BE2C (cell line): ENCODE data around the gene MPDZ.

Experiments used
- DNase-seq: peaks from one replicate; pipeline ENCODE4 v3.0.0-alpha.2; 2020
- H3K27me3 ChIP-seq: fragments of 250-450 bp; sonication (Bioruptor Pico); 2 replicates; pipeline ENCODE4 v1.5.1; 2020; ENCODE audit warnings: mild to moderate bottlenecking
- H3K36me3 ChIP-seq: fragments of 250-450 bp; sonication (Bioruptor Pico); 2 replicates; pipeline ENCODE4 v1.5.1; 2020; ENCODE audit warnings: mild to moderate bottlenecking
- H3K4me1 ChIP-seq: fragments of 250-450 bp; sonication (Bioruptor Pico); 2 replicates; pipeline ENCODE4 v1.5.1; 2020
- H3K4me3 ChIP-seq: 2 replicates; pipeline ENCODE4 v1.5.1; 2011; ENCODE audit warnings: low read depth, low read length
- H3K9me3 ChIP-seq: fragments of 250-450 bp; sonication (Bioruptor Pico); 2 replicates; pipeline ENCODE4 v1.5.1; 2020
- TF ChIP-seq, protein P1 (sequence below): IDR thresholded peaks from 2 replicates; pipeline ENCODE4 v1.5.1; 2012; ENCODE audit warnings: mild to moderate bottlenecking, low read depth, low read length

Gene MPDZ

DNA sequence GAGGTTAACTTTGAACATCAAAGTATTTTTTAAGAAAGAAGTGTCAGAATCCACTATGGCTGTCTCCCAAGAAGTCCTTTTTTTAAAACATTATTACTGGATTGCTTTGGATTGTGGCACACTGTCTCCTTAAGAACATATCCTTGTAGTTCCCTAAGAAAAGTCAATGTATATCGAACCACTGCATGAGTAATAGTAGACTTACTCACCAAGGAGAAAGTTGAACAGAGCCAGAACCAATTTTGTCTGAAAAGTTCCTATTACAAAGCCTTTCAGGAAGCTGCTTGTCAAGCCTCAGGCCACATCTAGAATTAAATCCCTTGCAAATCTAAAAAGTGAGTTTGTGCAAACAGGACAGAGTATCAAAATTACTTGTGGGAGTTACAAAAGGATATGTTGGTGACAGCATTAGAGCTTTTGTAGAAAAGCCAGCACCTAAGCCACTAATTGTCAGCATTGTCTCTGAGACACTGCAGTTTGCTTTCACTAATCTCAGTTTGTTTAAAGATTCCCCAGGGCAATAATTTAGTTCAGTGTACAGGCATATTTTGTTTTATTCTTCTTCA, 195.4 kb downstream of the MPDZ start:
- no peak for DNase-seq
- H3K9me3 ChIP-seq: no peaks in the 10 kb centered on the region
- no peaks in the 10 kb centered on the region for H3K36me3 ChIP-seq
- H3K4me1 ChIP-seq: no peaks in the 10 kb centered on the region
- TF ChIP-seq, protein P1, sequence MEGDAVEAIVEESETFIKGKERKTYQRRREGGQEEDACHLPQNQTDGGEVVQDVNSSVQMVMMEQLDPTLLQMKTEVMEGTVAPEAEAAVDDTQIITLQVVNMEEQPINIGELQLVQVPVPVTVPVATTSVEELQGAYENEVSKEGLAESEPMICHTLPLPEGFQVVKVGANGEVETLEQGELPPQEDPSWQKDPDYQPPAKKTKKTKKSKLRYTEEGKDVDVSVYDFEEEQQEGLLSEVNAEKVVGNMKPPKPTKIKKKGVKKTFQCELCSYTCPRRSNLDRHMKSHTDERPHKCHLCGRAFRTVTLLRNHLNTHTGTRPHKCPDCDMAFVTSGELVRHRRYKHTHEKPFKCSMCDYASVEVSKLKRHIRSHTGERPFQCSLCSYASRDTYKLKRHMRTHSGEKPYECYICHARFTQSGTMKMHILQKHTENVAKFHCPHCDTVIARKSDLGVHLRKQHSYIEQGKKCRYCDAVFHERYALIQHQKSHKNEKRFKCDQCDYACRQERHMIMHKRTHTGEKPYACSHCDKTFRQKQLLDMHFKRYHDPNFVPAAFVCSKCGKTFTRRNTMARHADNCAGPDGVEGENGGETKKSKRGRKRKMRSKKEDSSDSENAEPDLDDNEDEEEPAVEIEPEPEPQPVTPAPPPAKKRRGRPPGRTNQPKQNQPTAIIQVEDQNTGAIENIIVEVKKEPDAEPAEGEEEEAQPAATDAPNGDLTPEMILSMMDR: no peak
- no peak overlapping the region for H3K4me3 ChIP-seq
- H3K27me3 ChIP-seq: no peaks in the 10 kb centered on the region

DNA sequence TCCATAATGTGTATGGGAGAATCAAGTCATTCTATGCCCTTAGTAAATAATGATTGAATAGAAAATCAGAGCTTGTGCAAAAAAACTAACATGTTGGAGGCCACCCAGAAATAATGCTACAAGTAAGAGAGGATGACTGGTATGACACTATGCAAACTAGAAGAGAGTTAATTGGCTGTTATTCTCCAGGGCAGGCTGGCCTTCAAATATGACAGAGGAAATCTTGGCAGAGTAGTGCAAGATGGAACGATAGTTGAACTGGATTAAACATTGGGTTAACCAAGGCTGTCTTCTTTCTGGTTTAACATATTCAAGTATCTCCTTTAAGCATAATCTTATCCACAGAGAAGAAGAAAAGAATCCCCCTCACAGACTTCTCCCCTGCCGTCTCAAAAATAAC, 196.1 kb downstream of the MPDZ start:
- Histone ChIP-seq H3K9me3 (no peaks in the 10 kb centered on the region), H3K27me3 (no peaks in the 10 kb centered on the region), H3K36me3 (no peaks in the 10 kb centered on the region), H3K4me1 (no peaks in the 10 kb centered on the region), H3K4me3 (no peak overlapping the region)
- TF ChIP-seq, protein P1: no peak
- DNase-seq: no peak

DNA sequence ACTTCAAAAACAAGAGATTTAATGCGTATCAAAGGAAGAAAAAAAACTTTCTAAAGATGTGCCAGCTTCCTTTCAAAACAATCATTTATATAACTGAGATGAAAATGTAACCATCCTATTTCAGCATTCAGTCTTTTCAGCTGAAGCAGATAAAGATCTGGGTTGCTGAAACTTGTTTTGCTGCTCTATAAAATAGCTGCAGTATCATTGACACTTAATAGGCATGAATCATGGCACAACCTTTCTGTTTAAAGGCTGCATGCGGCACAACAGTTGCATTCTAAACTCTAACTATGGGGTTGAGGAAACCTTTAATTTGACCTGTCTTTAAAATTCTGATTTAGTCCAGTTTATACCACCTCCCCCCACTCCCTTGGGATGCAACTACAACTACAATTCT, 196.7 kb downstream of the MPDZ start:
- Histone ChIP-seq H3K4me3 (no peak overlapping the region), H3K9me3 (no peaks in the 10 kb centered on the region), H3K36me3 (no peaks in the 10 kb centered on the region), H3K4me1 (no peaks in the 10 kb centered on the region), H3K27me3 (no peaks in the 10 kb centered on the region)
- DNase-seq: no peak
- TF ChIP-seq, protein P1: no peak

DNA sequence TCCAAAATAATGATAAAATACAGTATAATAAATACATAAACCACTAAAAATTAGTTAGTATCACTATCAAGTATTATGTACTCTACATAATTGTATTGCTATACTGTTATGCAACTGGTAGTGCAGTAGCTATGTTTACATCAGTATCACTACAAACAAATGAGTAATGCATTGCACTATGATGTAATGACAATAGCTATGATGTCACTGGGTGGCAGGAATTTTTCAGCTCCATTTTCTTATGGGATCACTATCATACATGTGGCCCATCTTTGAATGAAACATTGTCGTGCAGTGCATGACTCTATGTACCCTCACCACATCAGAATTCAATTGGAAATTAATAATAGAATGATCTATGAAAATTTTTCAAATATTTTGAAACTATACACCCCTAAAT, 201.3 kb downstream of the MPDZ start:
- H3K36me3 ChIP-seq: no peaks in the 10 kb centered on the region
- no peaks in the 10 kb centered on the region for H3K4me1 ChIP-seq
- H3K27me3 ChIP-seq: no peaks in the 10 kb centered on the region
- no peak overlapping the region for H3K4me3 ChIP-seq
- H3K9me3 ChIP-seq: no peaks in the 10 kb centered on the region
- no peak for DNase-seq
- TF ChIP-seq, protein P1: no peak

DNA sequence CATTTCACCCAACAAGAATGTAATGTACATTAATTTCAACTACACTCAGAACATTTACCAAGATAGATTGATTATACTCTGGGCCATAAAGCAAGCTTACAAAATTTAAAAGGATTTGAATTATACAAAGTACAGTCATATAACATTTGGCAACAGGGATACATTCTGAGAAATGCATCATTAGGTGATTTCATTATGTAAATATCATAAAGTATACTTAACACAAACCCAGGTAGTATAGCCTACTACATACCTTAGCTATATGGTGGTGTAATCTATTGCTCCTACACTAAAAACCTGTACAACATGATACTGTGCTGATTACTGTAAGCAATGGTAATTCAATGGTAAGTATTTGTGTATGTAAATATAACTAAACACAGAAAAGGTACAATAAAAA, 202.9 kb downstream of the MPDZ start:
- Histone ChIP-seq H3K9me3 (no peaks in the 10 kb centered on the region), H3K36me3 (no peaks in the 10 kb centered on the region), H3K4me3 (no peak overlapping the region), H3K27me3 (no peaks in the 10 kb centered on the region), H3K4me1 (no peaks in the 10 kb centered on the region)
- DNase-seq: no peak
- TF ChIP-seq, protein P1: no peak

DNA sequence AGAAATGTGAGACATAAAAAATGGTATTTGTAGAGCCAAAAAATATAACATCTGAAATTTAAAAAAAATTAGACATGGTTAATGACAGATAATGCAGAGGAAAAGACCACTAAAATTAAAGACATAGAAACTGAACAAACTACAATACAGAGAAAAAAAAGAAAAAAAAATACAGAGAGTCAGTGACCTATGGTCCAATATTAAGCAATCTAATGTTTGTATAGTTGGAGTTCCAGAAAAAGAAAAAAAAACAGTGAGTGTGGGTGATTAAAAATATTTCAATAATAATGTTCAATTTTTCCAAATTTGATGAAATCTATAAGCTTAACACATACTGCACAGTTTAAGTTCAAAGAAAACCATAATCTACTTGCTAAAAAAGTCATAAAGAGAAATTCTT, 207.6 kb downstream of the MPDZ start:
- no peak for DNase-seq
- Histone ChIP-seq H3K27me3 (no peaks in the 10 kb centered on the region), H3K36me3 (no peaks in the 10 kb centered on the region), H3K9me3 (no peaks in the 10 kb centered on the region), H3K4me3 (no peak overlapping the region), H3K4me1 (no peaks in the 10 kb centered on the region)
- TF ChIP-seq, protein P1: no peak
